ENCODE data around the gene USB1.
A peak's percentile ranks its signal among the peaks of the same experiment; 100 is the strongest.
"Not testable (repeated sequence)": the region's sequence is repeated elsewhere in the genome, so short reads cannot be mapped to it uniquely, and the experiment has no call there.

The USB1 gene

DNA sequence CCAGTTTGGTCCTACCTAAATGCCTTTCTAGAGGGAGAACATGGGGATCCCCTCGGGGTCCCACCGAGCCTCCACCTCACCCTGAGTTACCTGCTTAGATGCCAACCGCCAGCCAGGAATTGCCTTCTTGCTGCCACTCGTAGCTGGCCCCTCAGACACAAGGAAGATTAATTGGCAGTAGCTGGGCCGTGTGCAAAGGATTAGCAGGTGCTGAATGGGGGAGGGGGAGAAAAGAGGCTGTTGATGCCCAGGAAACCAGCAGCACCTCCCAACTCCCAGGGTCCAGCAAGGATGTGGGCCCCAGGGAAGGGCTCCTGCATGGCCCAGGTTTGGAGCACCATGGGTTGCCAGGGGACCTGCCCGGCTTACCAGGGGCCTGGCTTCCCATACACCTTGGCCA, 30.2 kb upstream of the USB1 start, which contains the start of gene CNGB1:
TSS of gene CNGB1 (minus strand) at position 159 of the 400 bp plus-strand sequence. CDS start 3,842 bp downstream, outside the sequence.
- no peak for DNase-seq

DNA sequence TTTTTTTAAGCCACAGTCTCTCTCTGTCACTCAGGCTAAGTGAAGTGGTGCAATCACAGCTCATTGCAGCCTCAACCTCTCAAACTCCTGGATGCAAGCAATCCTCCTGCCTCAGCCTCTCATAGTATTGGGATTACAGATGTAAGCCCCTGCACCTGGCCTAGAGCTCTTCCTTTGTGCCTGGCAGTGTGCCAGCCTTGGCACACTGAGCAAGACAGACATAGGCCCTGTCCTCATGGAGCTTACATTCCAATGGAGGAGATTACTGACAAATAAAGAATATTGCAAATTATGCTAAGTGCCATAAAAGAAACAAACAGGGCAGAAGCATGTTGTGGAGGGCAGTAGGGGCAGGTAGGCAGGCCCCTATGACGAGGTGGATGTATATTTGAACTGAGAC, 29.4 kb upstream of the USB1 start:
- DNase-seq, result no peak

DNA sequence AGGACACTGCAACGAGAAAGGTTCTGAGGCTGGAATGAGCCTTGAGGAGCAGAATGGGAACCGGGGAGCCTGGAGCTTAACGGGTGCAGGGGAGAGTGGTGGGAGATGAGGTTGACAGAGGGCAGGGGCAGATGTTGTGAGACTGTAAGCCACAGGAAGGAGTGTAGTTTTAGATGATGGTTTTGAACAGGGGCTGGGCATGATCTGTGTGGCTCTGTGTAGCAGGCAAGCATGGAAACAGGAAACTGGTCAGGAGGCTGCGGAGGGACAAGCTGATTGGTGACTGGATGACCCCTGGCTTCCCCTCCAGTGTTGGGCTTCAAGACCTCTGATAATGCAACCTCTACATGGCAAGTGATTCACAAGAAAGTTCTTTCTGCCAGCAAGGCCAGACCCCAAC, 28.9 kb upstream of the USB1 start:
- no peak for DNase-seq

DNA sequence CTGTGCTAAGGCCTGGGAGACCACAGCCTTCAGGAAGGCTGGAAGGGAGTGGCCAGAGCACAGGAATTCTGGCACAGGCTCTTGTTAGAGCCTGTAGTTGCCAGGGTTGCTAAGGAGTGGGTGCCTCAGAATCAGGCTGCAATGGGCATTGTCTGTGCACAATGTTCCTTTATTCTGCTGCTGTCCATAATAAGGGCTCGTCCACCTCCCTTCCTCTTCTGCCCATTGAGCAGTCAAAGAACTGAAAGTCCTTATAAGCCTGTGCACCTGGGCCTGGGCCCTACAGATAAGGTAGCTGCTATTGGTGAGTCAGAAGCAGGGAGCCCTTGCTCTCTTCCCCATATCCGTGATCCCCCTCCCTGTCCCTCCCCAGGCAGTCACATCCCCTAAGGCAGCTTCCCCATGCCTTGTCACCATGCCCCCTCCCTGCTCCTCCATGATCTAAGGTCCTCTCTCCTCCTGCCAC, 24.8 kb upstream of the USB1 start:
- no peak for DNase-seq

DNA sequence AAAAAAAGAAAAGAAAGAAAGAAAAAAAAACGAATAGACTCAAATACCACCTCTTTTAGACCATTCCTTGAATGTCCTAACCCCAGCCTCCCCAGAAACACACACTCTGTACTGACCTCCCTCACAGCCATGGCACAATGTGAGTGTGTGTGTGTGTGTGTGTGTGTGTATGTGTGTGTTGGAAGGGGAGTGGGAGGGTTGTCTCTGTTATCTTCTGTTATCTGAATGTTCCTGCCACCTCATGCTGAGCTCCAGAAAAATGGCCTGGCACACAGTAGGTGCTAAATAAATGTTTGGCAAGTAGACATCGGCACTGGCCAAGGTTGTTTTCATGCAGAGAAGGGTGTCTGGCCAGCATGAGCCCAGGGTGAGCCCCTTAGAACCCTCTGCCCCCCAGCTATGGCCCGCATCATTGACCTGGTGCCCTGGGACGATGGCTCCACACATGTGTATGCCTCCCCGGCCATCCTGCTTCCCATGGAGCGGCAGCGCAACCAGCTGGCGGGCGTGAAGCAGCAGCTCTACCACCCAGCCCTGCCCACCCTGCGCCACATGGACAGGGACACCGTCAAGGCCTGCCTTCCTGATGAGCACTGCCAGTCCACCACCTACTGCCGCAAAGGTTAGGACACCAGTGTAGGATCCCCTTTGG, 23.7 kb upstream of the USB1 start:
- DNase-seq, result no peak

DNA sequence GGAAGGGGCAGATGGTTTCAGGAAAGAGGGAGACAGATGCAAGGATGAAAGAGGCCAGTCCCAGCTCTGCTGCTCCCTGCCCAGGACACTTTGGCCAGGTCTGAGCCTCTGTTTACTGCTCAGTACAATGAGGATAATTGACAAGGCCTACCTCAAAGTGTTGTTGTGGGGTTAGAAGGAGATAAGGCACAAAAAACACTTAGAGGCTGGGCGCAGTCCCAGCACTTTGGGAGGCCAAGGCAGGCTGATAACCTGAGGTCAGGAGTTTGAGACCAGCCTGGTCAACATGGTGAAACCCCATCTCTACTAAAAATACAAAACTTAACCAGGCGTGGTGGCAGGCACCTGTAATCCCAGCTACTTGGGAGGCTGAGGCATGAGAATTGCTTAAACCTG, 23.1 kb upstream of the USB1 start:
- DNase-seq, result not testable (repeated sequence)

DNA sequence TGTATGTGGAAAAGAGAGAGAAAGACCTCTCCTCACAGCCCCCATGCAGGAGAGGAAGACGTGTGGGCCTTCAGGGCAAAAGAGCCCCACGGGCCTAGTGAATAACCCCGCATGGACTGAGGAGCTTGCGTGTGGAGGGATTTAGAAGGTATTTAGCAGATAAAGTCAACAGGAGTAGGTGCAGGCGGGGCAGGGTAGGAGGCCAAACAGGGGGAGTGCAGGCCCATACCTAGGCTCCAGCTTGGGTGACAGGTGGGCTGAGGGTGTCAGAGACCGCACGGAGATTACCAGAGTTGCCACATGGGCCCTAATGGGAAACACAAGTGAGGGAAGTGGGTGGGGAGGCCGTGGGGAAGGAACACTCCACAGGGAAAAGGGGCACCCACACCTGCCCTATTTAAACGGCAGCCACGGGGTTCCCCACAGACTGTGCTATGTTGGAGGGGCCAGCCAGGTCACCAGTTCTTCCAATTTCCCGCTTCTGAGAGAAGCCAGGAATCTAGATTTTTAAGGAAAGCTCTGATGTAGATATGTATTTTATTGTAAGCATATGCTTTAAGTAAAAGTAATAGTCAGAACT, 22.1 kb upstream of the USB1 start:
- DNase-seq, result no peak

DNA sequence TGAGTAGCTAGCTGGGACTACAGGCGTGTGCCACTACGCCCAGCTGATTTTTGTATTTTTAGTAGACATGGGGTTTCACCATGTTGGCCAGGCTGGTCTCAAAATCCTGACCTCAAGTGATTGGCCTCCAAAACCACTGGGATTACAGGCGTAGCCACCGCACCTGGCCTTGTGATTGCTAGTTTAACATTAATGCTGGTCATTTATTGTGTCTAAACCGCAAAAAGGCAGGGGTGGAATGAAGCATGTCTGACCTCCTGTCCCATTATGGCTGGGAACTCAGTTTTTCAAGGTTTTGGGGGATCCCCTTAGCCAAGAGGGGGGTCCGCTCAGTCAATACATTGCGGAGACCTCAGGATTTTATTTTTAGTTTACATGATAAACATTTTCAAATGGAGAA, 19.6 kb upstream of the USB1 start:
- no peak for DNase-seq

DNA sequence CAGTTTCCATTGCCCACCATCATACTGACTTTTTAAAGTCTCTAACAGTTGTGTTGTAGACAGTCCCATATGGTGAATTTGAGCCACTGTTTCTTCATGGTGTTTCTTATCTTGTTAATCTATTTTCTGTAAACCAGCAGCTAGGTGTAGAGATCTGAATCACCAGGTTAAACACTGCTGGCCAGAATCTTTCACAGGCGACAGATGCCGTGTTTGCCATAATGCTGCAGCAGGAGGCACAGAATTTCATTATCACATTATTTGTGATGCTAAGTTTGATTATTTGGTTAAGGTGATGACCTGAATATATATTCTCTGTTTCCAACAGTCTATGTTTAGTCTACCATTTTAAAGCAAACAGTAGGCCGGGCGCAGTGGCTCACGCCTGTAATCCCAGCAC, 18.8 kb upstream of the USB1 start:
- DNase-seq, result no peak

DNA sequence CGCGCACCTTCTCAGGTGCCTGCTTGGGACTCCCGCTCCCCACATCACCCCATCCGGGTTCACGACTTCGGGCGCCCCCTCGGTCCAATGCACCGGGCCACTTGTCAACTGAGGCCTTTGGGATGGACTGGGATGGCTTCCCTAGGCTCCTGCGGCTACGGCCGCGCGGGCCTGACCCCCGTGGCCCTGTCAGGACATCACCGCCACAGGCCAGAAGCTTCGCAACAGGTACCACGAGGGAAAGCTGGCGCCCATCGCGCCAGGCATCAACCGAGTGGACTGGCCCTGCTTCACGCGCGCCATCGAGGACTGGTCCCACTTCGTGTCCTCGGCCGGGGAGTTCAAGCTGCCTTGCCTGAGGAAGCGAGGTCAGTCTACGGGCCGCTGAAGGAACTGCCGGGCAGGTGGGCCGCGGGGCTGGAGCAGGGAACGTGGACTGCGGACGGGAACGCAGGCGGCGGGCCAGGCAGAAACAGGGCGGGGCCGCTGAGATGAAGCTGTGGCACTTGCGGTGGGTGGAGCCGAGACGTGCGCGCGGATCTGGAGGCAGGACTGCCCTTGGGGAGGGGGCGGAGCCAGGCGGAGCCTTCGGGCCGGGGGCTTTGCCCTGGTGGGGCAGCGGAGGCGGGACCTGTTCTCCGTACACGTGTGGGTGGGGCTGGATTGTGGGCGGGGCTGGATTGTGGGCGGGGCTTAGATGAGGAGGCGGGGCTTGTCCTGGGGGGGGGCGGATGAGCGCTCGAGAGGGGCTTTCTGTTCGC, 16.6 kb upstream of the USB1 start:
- DNase-seq, result peak; percentile 35

DNA sequence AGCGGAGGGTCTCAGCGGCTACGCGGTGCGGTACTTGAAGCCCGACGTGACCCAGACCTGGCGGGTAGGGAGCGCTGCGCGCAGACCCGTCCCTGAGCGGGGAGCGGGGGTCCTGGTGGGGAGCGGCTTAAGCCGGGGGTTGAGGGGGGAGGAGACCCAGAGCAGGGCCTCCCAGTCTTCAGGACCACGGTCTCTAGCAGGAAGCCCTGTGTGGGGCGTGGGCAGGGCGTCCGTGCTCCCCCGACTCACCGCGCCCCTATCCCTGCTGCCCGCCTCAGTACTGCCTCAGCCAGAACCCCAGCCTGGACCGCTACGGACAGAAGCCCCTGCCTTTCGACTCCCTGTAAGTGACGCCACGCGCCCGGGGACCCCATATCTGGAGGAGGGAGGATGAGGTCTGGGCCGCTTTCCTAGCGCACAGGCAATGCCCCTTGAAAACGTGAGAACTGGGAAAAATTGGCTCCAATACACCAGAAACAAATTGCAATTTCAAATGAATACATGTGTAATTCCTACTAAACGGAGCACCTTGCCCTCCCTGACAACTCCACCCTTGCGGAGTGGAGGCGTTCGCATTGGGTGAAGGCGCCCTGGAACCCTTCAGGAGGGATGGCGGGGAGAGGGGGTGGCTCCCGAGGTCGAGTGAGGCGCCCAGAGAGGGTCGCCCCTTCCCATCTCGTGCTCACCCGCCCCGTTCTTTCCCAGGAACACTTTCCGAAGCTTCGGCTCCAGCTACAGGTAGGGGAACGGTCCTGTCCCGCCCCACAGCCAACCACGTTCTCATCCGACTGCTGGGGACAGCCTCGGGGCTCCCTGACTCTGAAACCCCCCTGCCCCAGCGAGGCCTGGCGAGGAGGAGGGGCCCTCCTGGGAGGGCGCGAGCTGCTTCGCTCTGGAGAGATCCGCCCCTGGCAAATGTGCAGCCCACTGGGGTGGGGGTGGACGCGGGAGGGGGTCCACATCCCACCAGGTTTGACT, 15.7 kb upstream of the USB1 start:
- no peak for DNase-seq

DNA sequence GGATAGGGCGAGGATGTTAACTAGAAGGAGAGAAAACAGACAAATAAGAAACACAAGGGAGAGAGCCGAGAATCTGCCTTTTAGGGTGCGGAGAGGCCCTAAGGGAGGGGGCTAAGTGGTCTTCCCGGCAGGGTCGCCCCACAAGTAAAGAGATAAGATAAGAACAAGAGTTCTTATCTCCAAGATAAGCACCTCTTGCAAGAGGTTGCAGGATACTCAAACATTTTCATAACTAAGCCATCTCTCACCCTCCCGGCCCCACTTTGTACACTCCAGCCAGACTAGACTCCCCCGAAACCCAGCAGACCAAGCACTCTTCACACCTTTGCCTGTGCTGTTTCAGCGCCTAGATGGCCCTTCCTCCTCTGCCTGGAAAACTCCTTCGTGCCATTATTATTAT, 15.0 kb upstream of the USB1 start:
- DNase-seq, result no peak

DNA sequence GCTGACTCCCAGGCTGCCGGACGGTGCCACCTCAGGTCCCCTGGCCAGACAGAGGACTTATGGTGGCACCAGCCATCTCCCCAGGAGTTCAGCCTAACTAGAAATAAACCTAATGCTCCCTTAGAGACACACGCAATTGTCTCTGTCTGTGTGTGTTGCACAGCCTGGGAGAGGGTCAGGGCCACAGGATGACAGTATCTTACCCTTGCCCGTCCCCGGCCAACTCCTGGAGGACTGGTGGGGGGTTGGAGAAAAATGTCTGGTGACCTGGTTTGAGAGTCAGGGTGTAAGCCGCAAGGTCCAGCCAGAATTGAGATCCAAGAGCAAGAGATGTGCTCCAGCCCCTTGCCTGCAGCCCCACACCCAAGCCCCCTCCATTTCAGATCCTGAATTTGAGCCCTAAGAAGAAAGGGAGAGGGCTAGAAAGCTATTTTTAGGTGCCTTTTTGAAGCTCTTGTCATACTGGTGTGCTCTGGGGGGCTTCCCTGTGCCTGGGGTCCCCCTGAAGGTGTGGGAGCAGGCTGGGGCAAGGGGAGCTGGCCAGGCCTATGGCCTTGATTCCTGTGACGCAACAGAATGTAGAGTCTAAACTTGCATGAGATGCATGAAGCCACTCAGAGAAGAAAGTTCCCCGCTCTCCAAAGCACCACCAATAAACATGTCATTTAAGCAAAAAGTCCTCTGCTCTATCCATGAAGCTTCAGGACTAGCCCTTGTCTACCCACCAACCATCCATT, 13.6 kb upstream of the USB1 start:
- DNase-seq, result no peak

DNA sequence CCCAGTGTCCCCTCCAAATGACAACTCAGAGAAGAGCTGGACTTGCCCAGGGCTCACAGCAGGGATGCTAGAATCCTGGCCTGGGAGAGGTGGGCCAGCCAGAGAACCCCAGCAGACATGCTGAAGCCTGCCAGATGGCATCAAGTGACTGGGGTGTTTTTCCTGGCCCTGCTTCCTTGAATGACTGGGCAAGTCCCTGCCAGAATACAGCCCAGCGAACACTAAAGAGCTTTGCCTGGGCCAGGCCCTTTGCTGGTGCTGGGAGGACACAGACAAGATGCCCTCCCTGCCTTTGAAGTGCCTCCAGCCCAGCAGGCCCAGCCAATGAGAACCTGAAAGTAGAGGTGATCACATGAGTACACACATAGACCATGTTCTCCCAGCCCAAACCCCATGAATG, 12.3 kb upstream of the USB1 start:
- DNase-seq, result no peak

DNA sequence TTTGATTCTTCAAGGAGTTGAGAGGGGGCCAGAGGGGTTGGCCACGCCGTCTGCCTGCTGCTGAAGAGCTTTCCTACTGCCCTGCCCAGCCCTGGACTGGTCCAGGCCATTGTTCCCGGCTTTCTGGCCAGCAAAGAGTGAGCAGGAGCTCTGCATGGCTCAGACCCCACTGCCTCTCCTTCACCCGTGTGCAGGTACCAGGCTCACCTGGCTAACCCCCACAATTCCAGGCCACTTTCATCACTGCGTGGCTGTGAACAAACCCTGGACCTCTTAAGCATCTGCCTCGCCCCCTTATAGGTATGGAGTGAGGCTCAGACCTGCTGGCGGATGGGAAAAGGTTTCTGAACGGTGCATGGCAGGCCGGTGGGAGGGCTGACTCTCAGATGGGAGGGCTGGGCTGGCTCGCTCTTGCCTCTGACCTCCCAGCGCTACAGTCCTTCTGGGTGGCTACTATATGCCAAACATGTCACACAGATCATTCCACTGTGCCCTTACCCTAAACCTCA, 9.6 kb upstream of the USB1 start:
- no peak for DNase-seq

DNA sequence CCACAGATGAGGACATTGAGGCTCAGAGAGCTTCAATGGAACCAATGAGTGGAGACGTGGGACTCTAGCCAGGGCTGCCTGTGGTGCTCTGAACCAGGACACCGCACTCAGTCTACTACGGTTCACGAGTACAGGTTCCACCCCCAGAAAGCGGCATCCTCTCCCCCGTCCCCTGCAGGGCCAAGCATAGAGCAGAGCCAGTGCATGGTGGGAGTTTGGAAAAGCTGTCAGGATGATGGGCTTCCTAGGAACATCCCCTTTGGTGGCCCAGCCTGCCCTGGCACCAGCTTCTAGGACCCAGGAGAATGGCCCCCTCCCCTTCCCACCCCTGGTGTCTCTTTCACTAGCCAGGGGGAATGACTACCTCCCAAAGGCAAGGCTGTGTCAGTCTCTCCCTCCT, 9.1 kb upstream of the USB1 start:
- no peak for DNase-seq

DNA sequence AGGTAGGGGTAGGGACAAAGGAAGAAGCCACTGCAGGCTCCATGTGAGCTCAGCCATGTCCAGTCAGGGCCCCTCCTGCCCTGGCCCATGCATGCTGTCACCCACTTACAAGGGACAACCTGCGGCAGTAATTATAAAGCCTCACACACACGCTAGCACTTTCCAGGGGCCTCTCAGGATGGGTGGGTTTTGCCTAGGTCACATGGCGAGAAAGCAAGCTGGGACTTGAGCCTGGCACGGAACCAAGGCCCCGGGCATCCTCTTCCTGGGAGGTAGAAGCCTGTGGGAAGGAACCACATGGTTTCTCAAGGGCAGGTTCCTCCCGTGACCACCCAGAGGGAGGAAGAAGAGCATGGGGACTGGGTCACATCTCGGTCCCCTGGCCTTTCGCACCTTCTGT, 7.8 kb upstream of the USB1 start:
- DNase-seq, result no peak

DNA sequence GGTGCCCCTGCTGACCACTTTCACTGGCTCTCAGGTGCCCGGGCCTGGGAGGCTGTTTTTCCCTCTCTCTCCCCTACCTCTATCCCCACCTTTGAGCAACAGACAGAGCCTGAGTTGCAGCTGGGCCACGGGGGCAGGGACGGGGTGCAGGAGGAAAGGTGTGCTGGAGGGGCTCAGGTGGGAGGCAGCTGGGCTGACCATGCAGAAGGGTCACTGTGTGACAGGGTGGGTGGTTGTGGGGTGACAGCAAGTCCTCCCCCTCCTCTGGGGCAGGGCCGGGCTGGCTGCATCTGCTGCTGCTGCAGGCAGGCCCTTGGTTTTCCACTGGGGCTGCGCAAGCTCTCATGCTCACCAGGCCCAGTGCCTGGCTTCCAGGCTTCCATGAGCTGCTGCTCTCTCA, 7.3 kb upstream of the USB1 start:
- DNase-seq, result no peak

DNA sequence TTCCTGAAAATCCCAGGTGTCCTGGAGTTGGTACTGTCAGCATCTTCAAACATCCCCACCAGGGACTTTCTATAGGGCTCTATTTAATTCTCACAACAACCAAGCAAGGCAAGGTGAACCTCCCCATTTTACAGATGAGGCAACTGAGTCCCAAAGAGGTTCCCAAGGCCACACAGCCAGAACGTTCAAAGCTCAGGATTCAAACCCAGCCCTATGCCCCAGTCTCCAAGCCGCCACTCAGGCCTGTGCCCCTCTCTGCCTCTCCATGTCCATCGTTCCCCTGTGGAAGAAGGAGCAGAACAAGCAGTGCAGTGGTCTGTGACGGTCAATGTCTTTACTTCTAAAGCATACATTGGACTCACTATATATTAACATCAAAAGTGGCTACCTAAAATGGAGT, 6.8 kb upstream of the USB1 start:
- DNase-seq, result no peak

DNA sequence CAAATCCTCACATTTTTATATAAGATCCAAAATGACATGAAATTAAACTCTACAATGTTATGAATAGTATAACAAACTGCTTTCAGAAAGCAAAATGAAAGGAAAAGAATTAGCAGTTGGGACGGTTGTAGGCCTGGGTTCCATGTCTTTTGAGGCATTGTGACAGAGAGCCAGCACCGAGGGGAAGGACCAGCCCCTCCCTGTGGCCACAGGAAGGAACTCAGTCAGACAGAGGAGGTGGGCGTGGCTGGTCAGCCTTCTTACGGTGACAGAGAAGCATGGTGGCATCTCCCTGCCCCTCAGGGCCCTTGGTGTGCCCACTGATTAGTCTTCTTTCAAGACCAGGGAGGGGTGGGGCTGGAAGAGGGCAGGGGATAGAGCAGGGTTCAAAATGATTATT, 6.4 kb upstream of the USB1 start:
- DNase-seq, result no peak

DNA sequence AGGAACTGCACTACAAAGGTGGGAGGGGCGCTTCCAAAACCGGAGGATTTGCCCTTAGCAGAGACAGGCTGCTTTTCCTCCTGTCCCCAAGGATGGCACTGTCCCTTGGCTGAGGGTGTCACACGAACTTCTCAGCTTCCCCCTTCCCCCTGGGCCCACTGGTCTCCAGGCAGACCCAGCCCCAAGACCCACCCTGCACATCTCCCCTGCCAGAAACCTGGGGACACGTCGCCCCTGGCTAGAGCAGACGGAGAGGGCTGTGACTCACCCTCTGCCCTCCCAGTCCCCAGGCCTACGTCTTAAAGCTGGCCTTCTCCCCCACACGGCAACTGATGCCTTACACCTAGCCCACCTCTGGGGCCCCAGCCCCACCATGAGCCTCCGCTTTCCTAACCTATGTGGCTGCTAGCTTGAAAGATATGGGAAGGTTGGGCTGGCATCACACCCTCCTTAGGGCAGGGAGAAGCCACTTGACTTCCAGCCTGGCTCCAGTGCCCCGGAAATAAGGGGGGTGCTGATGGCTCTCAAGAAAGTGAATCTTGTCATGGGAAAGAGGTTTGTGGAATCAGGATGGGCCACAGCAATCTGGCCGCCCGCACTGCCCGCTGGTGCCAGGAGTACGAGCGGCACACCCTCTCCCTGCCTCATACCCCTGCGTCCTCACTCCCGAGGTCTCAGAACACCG, 5.3 kb upstream of the USB1 start:
- DNase-seq, result no peak

Data from kidney glomerular epithelial cell (primary cell).